Endothelial cell of umbilical vein (primary cell): ENCODE measurements around the gene CRYAB. TPM values are rescaled to one million over a fixed set of nuclear protein-coding genes. Genes with fewer than 3 reads are reported as not detected.

Experiments used
- BruUV-seq: library from RNA; stranded (reverse); fragments of 400-500 nt; replicated peaks from 2 replicates; lab custom pipeline; 2021; lab: Mats Ljungman, UMichigan
- CTCF ChIA-PET: fragments of 300-600, 350-600 bp; sonication (Branson Sonifier 250); formaldehyde crosslinking; loops from one replicate; lab custom pipeline; 2021; ENCODE audit warnings: antibody characterized with exemption, inconsistent platforms; lab: Charles Lee
- POLR2A ChIA-PET: fragments of 300-600, 350-600 bp; sonication (Branson Sonifier 250); formaldehyde crosslinking; loops from one replicate; lab custom pipeline; 2021; ENCODE audit warnings: antibody characterized with exemption, inconsistent platforms; lab: Charles Lee
- DNase-seq: peaks from one replicate; pipeline ENCODE4 v3.0.0-alpha.2; 2011; ENCODE audit warnings: low read depth, low spot score
- FAIRE-seq: peaks from 2 replicates; lab custom pipeline; 2011; peaks lifted over from hg19 to GRCh38; lab: Jason Lieb, UNC
- H2AFZ ChIP-seq: 2 replicates; pipeline ENCODE4 v1.6.0; 2012; ENCODE audit warnings: low read depth, low read length, control low read depth, inconsistent platforms
- H3K27ac ChIP-seq: 2 replicates; pipeline ENCODE4 v1.5.1; 2011; ENCODE audit warnings: low read depth, mild to moderate bottlenecking, control low read depth, low read length, moderate library complexity; ENCODE audit not compliant: insufficient read depth
- H3K27me3 ChIP-seq, 2 experiments: 2 replicates each; pipeline versions ENCODE4 v1.6.0 to v1.6.1; 2011; ENCODE audit warnings: low read length in 2 of 2, mixed read lengths in 1 of 2; ENCODE audit not compliant: control insufficient read depth in 2 of 2, insufficient read depth in 2 of 2
- H3K36me3 ChIP-seq, 2 experiments: 2 replicates in 1 of 2; 3 replicates in 1 of 2; pipeline ENCODE4 v1.5.1; 2011; ENCODE audit warnings: low read length in 2 of 2, mild to moderate bottlenecking in 1 of 2, moderate library complexity in 1 of 2; ENCODE audit not compliant: control insufficient read depth in 2 of 2, insufficient read depth in 2 of 2; ENCODE audit errors: extremely low read depth in 1 of 2
- H3K4me1 ChIP-seq: 3 replicates; pipeline ENCODE4 v1.5.1; 2011; ENCODE audit warnings: mild to moderate bottlenecking, low read length; ENCODE audit not compliant: control insufficient read depth, insufficient read depth; ENCODE audit errors: extremely low read depth
- H3K4me2 ChIP-seq: 2 replicates; pipeline ENCODE4 v1.6.1; 2011; ENCODE audit warnings: low read length, control low read depth, mixed read lengths; ENCODE audit not compliant: insufficient read depth
- H3K4me3 ChIP-seq, 3 experiments: fragments of 200-600 bp in 1 of 3; sonication (generic), shearing (Covaris generic) in 1 of 3; replicated peaks in 1 of 3; 2 replicates each; pipeline ENCODE4 v1.5.1; 2011 to 2016; ENCODE audit warnings: control low read depth in 3 of 3, low read length in 3 of 3, mild to moderate bottlenecking in 2 of 3, inconsistent platforms in 1 of 3, low read depth in 1 of 3, moderate library complexity in 1 of 3; ENCODE audit not compliant: insufficient read depth in 1 of 3
- H3K79me2 ChIP-seq: 2 replicates; pipeline ENCODE4 v1.6.0; 2012; ENCODE audit warnings: low read length, inconsistent platforms; ENCODE audit not compliant: control insufficient read depth, insufficient read depth
- H3K9ac ChIP-seq: replicated peaks from 2 replicates; pipeline ENCODE3; 2011; ENCODE audit warnings: low read length, control low read depth; ENCODE audit not compliant: insufficient read depth; ENCODE audit errors: extremely low read depth
- H3K9me1 ChIP-seq: replicated peaks from 3 replicates; pipeline ENCODE4 v1.6.0; 2011; ENCODE audit warnings: mild to moderate bottlenecking, low read length; ENCODE audit not compliant: control insufficient read depth, insufficient read depth; ENCODE audit errors: extremely low read depth
- H3K9me3 ChIP-seq: replicated peaks from 2 replicates; pipeline ENCODE4 v1.5.1; 2012; ENCODE audit warnings: low read length, inconsistent platforms; ENCODE audit not compliant: control insufficient read depth, insufficient read depth
- H4K20me1 ChIP-seq: replicated peaks from 2 replicates; pipeline ENCODE3; 2011; ENCODE audit warnings: mild to moderate bottlenecking, low read length; ENCODE audit not compliant: control insufficient read depth, insufficient read depth; ENCODE audit errors: extremely low read depth
- CTCF ChIP-seq, 2 donors: IDR thresholded peaks; 1 replicate in 1 of 2; 2 replicates in 1 of 2; pipeline ENCODE4 v1.5.1; 2011; ENCODE audit warnings: low read length in 2 of 2, mild to moderate bottlenecking in 2 of 2, moderate library complexity in 2 of 2, control low read depth in 1 of 2, inconsistent platforms in 1 of 2, low read depth in 1 of 2; ENCODE audit not compliant: insufficient read depth in 1 of 2; ENCODE audit errors: extremely low read depth in 1 of 2
- GATA2 ChIP-seq: IDR thresholded peaks from 2 replicates; pipeline ENCODE4 v1.7.0; 2011; ENCODE audit warnings: low read depth, mild to moderate bottlenecking, moderate library complexity, mixed read lengths, low read length; ENCODE audit not compliant: insufficient read length, insufficient read depth
- JUN ChIP-seq: IDR thresholded peaks from 2 replicates; pipeline ENCODE4 v1.6.1; 2011; ENCODE audit warnings: borderline replicate concordance, low read depth; ENCODE audit not compliant: insufficient read length, insufficient read depth
- POLR2A ChIP-seq: IDR thresholded peaks from 2 replicates; pipeline ENCODE4 v1.6.1; 2012; ENCODE audit warnings: low read depth, mild to moderate bottlenecking, control low read depth, low read length
- POLR2AphosphoS5 ChIP-seq: IDR thresholded peaks from 2 replicates; pipeline ENCODE4 v1.6.1; 2012; ENCODE audit warnings: low read depth, mild to moderate bottlenecking, control low read depth, low read length, moderate library complexity; ENCODE audit not compliant: insufficient read depth
- dilution Hi-C: fragments of 300-500 bp; cut with MboI; formaldehyde crosslinking; loops from one replicate; pipeline ENCODE4 v1.15.0; 2019; ENCODE audit warnings: low sequenced_read_pairs; ENCODE audit not compliant: extremely low pct_ligation_motif_present
- intact Hi-C: fragments of 100-400 bp; cut with micrococcal nuclease; formaldehyde crosslinking; loops from one replicate; pipeline ENCODE4 v1.10.0; 2022
- polyA plus RNA-seq, 4 experiments: library from polyadenylated mRNA; depleted of rRNA in 3 of 4; stranded (reverse) in 3 of 4; unstranded in 1 of 4; fragments of >200 nt; gene quantifications; 2 replicates each; pipeline versions ENCODE4 v1.2.1 to v1.2.3, GENCODE V29; 2011 to 2012; ENCODE audit warnings: missing spikeins in 1 of 4
- total RNA-seq: library from RNA; stranded (reverse); gene quantifications from 2 replicates; pipeline ENCODE4 v1.2.3, GENCODE V29; 2021

The CRYAB gene
- total and polyA plus RNA-seq, 2 donors (not counting 3 experiments of a cell fraction or from before 2014, with no cell fraction given) = 0.48 TPM; not detected in 1

- peak overlapping the region; percentile 87 for H3K9ac ChIP-seq
Observed at GRCh38 chr11:111871693-111872161, 39.8 kb downstream of the CRYAB start.

More at GRCh38 chr11:111871693-111872161, 39.8 kb downstream of the CRYAB start:
- ChIA-PET CTCF (interaction anchor here (0.6 to 2.8 kb wide), 26 partner anchors 8 to 409 kb away, joined by 3 to 23 read pairs (median 4); partner anchors contain the start of genes C11orf52 and CFAP68), POLR2A (interaction anchor here (0.7 to 2.2 kb wide), 7 partner anchors 10 to 242 kb away, joined by 3 to 11 read pairs (median 5); no protein-coding TSS in a partner anchor)
- peak overlapping the region; percentile 96 for H2AFZ ChIP-seq
- FAIRE-seq (no peak), DNase-seq (no peak)
- H3K9me1 ChIP-seq = no peaks in the 10 kb centered on the region
- H3K27ac ChIP-seq = peak overlapping the region; percentile 71
- peaks cover 0 to 2% of the 10 kb centered on the region in 2 experiments for H3K36me3 ChIP-seq
- H3K4me1 ChIP-seq = peaks cover 8% of the 10 kb centered on the region
- H3K27me3 ChIP-seq = no peaks in the 10 kb centered on the region
- peaks cover 4% of the 10 kb centered on the region for H3K79me2 ChIP-seq
- BruUV-seq = no TSS peak
- peak overlapping the region; percentile 91 for H3K4me2 ChIP-seq
- H4K20me1 ChIP-seq = no peaks in the 10 kb centered on the region
- dilution Hi-C loops (no loop called here), intact Hi-C loops (loop anchor here (2.0 kb wide), 2 partner anchors 55 to 153 kb away; partner anchors contain the start of gene DLAT)
- no peaks in the 10 kb centered on the region for H3K9me3 ChIP-seq
- no peak for TF ChIP-seq CTCF (IDR thresholded peaks at IDR 0.05; ENCODE audit: extremely low read depth in 1 of 2, insufficient read depth in 1 of 2, low read depth in 1 of 2, low read length in 2 of 2)
- no peak for TF ChIP-seq POLR2A
- TF ChIP-seq JUN = no peak
- TF ChIP-seq GATA2 = no peak
- TF ChIP-seq POLR2AphosphoS5 = no peak
- peak overlapping the region; percentile 72 to 93 (median 81) for H3K4me3 ChIP-seq
